Measurements from ENCODE around the gene ESR2. TPM values are rescaled to one million over a fixed set of nuclear protein-coding genes. Genes with fewer than 3 reads are reported as not detected.

The ESR2 gene
- total RNA-seq, 1 experiment from 2014 or later, result 0.47 TPM

DNA sequence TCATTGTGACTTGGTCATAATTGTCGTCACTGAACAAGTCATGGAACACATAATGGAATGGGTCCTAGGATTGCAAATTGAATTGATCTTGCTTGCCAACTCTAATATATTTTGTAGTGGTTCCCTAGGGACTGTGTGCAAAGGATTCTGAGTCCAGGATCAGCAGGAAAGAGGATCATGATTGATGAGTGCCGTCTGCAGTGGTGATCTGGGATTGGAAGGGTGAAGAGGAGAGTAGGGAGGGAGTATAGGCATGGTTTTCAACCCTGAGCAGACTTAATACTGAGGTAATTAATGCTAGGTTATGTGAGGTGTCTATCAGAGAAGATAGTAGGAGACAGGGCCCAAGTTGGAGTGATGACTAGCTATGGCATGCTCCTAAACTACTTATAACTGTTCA lies 168.9 kb downstream of the ESR2 start:
- DNase-seq (ENCODE audit: unreplicated experiment), result no peak
- Mint-ChIP-seq H3K4me3 (ENCODE audit: unreplicated experiment) (no peak overlapping the region), H3K36me3 (ENCODE audit: insufficient read depth, unreplicated experiment) (peaks cover 100% of the 10 kb centered on the region), H3K4me1 (ENCODE audit: insufficient read depth, unreplicated experiment) (no peaks in the 10 kb centered on the region), H3K9me3 (ENCODE audit: unreplicated experiment) (no peaks in the 10 kb centered on the region), H3K27me3 (ENCODE audit: insufficient read depth, unreplicated experiment) (no peaks in the 10 kb centered on the region), H3K27ac (ENCODE audit: low read depth, unreplicated experiment) (no peak overlapping the region)
- ChIA-PET CTCF (interaction anchor here (1.4 kb wide), 1 partner anchor 84 kb away, joined by 3 read pairs; no protein-coding TSS in a partner anchor), POLR2A (interaction anchor here (1.0 to 1.9 kb wide), 5 partner anchors 21 to 72 kb away, joined by 3 to 5 read pairs (median 4); no protein-coding TSS in a partner anchor)
- intact Hi-C loops (cut with micrococcal nuclease), result no loop called here
- no peak for TF ChIP-seq CTCF (IDR thresholded peaks at IDR 0.05; ENCODE audit: unreplicated experiment)
- no TSS peak for BruUV-seq (replicated peaks)

GRCh38 chr14:64123241-64123822 lies 170.8 kb downstream of the ESR2 start:
- Mint-ChIP-seq H3K36me3 (ENCODE audit: insufficient read depth, unreplicated experiment) (peaks cover 98% of the 10 kb centered on the region), H3K4me3 (ENCODE audit: unreplicated experiment) (no peak overlapping the region), H3K27me3 (ENCODE audit: insufficient read depth, unreplicated experiment) (no peaks in the 10 kb centered on the region), H3K27ac (ENCODE audit: low read depth, unreplicated experiment) (no peak overlapping the region), H3K4me1 (ENCODE audit: insufficient read depth, unreplicated experiment) (peaks cover 15% of the 10 kb centered on the region), H3K9me3 (ENCODE audit: unreplicated experiment) (no peaks in the 10 kb centered on the region)
- ChIA-PET POLR2A (interaction anchor here (0.9 to 1.8 kb wide), 4 partner anchors 13 to 63 kb away, joined by 3 to 9 read pairs (median 5); no protein-coding TSS in a partner anchor), CTCF (interaction anchor here (0.6 to 1.8 kb wide), 4 partner anchors 11 to 113 kb away, joined by 3 to 10 read pairs (median 3); no protein-coding TSS in a partner anchor)
- no peak for TF ChIP-seq CTCF (IDR thresholded peaks at IDR 0.05; ENCODE audit: unreplicated experiment)
- intact Hi-C loops (cut with micrococcal nuclease), result no loop called here
- no TSS peak for BruUV-seq (replicated peaks)
- DNase-seq (ENCODE audit: unreplicated experiment), result no peak

GRCh38 chr14:64119980-64120379 lies 174.2 kb downstream of the ESR2 start:
- Mint-ChIP-seq H3K36me3 (ENCODE audit: insufficient read depth, unreplicated experiment) (peaks cover 71% of the 10 kb centered on the region), H3K27me3 (ENCODE audit: insufficient read depth, unreplicated experiment) (no peaks in the 10 kb centered on the region), H3K27ac (ENCODE audit: low read depth, unreplicated experiment) (no peak overlapping the region), H3K4me3 (ENCODE audit: unreplicated experiment) (no peak overlapping the region), H3K9me3 (ENCODE audit: unreplicated experiment) (no peaks in the 10 kb centered on the region), H3K4me1 (ENCODE audit: insufficient read depth, unreplicated experiment) (peaks cover 36% of the 10 kb centered on the region)
- no peak for TF ChIP-seq CTCF (IDR thresholded peaks at IDR 0.05; ENCODE audit: unreplicated experiment)
- POLR2A ChIA-PET, result interaction anchor here (1.0 to 2.9 kb wide), 9 partner anchors 10 to 80 kb away, joined by 3 to 12 read pairs (median 4); no protein-coding TSS in a partner anchor
- BruUV-seq (replicated peaks), result no TSS peak
- CTCF ChIA-PET, result interaction anchor here (0.9 to 5.3 kb wide), 5 partner anchors 16 to 109 kb away, joined by 3 to 21 read pairs (median 3); no protein-coding TSS in a partner anchor
- intact Hi-C loops (cut with micrococcal nuclease), result loop anchor here (2.0 to 5.0 kb wide), 3 partner anchors 38 to 183 kb away; no protein-coding TSS in a partner anchor
- DNase-seq (ENCODE audit: unreplicated experiment), result no peak

DNA sequence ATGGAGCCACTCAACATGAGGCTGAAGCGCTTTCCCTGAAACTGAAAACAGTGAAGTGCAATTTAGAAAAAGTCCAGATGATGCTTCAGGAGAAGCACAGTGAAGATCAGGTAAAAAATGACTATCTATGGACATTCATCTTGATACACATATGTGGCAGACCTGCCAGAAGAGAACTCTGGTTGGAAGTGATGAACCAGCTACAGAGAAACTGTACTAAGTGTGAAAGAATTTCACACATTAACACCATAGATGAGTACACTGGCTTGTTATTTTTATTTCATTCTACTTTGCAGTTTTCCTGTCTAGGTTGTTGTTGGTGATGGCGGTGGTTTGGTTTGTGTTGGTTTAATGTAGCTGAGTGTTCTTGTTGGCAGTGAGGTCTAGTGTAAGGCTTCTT lies 174.7 kb downstream of the ESR2 start:
- H3K27ac Mint-ChIP-seq (ENCODE audit: low read depth, unreplicated experiment), result peak overlapping the region; percentile 98
- H3K27me3 Mint-ChIP-seq (ENCODE audit: insufficient read depth, unreplicated experiment), result no peaks in the 10 kb centered on the region
- ChIA-PET CTCF (interaction anchor here (0.9 to 5.3 kb wide), 3 partner anchors 31 to 109 kb away, joined by 3 to 21 read pairs (median 4); no protein-coding TSS in a partner anchor), POLR2A (interaction anchor here (1.0 to 2.9 kb wide), 8 partner anchors 9 to 80 kb away, joined by 3 to 12 read pairs (median 4); no protein-coding TSS in a partner anchor)
- H3K4me3 Mint-ChIP-seq (ENCODE audit: unreplicated experiment), result no peak overlapping the region
- intact Hi-C loops (cut with micrococcal nuclease), result loop anchor here (2.0 to 5.0 kb wide), 3 partner anchors 37 to 183 kb away; no protein-coding TSS in a partner anchor
- no peaks in the 10 kb centered on the region for H3K9me3 Mint-ChIP-seq (ENCODE audit: unreplicated experiment)
- no TSS peak for BruUV-seq (replicated peaks)
- H3K36me3 Mint-ChIP-seq (ENCODE audit: insufficient read depth, unreplicated experiment), result peaks cover 71% of the 10 kb centered on the region
- DNase-seq (ENCODE audit: unreplicated experiment), result no peak
- peaks cover 37% of the 10 kb centered on the region for H3K4me1 Mint-ChIP-seq (ENCODE audit: insufficient read depth, unreplicated experiment)
- no peak for TF ChIP-seq CTCF (IDR thresholded peaks at IDR 0.05; ENCODE audit: unreplicated experiment)
